ENCODE data around the gene BCL11A.

The BCL11A gene

DNA sequence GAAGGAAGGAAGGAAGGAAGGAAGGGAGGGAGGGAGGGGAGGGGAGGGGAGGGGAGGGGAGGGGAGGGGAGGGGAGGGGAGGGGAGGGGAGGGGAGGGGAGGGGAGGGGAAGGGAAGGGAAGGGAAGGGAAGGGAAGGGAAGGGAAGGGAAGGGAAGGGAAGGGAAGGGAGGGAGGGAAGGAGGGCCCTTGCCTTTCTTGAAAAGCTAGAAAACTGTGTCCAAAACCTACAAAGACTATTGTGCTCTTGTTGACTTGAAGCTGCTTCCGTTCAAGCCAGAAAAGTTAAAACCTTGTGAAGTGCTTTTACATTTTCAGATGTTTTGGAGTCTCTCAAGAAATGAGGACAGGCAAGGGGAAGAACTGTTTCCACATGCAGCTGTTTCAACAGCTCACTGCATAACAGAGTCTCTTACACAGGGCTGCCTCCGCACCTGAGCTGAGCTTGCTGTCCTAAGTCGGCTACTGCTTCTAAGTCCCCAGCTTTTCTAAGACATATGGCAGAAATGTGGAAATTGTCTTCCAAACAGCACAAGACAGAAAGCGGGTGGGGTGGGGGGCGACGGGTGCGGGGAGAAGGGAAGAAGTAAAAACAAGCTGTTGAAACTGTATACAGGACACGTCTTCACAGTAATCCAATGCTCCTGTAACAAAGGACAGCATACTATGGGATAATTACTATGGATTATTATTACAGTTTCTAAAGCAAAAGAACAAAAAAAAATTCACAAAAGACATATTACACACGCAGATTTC is 46.1 kb downstream of the BCL11A start:
- no peak for DNase-seq (ENCODE audit: extremely low read depth, insufficient read length)
- no peak overlapping the region for H3K4me3 ChIP-seq (replicated peaks; ENCODE audit: low read depth, low read length)
- no peaks in the 10 kb centered on the region for H3K27me3 ChIP-seq (replicated peaks; ENCODE audit: control insufficient read depth, insufficient read depth, low read length)
- TF ChIP-seq, protein P1, sequence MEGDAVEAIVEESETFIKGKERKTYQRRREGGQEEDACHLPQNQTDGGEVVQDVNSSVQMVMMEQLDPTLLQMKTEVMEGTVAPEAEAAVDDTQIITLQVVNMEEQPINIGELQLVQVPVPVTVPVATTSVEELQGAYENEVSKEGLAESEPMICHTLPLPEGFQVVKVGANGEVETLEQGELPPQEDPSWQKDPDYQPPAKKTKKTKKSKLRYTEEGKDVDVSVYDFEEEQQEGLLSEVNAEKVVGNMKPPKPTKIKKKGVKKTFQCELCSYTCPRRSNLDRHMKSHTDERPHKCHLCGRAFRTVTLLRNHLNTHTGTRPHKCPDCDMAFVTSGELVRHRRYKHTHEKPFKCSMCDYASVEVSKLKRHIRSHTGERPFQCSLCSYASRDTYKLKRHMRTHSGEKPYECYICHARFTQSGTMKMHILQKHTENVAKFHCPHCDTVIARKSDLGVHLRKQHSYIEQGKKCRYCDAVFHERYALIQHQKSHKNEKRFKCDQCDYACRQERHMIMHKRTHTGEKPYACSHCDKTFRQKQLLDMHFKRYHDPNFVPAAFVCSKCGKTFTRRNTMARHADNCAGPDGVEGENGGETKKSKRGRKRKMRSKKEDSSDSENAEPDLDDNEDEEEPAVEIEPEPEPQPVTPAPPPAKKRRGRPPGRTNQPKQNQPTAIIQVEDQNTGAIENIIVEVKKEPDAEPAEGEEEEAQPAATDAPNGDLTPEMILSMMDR (IDR thresholded peaks at IDR 0.05; ENCODE audit: insufficient read depth, low read length, poor library complexity, severe bottlenecking), result no peak
- no peaks in the 10 kb centered on the region for H3K36me3 ChIP-seq (ENCODE audit: control insufficient read depth, insufficient read depth, low read length)

DNA sequence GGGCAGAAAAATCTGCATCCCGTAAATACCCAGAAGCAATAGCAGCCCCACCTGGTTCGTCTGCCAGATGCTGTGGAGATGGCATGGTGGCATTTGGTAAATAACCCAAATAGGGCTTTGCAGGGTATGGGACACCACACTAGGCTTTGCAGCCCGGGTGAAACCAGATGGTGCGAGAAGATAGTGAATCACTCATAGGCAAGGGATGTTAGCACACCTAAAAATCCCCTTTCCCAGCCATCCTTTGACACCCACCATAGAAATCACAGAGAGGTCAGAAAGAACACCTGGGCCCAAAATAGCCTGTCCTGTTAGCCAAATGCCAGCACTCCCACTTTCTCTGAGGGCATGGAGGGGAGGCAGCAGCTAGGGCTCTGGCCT is 47.6 kb downstream of the BCL11A start:
- H3K4me3 ChIP-seq (replicated peaks; ENCODE audit: low read depth, low read length), result no peak overlapping the region
- no peaks in the 10 kb centered on the region for H3K36me3 ChIP-seq (ENCODE audit: control insufficient read depth, insufficient read depth, low read length)
- no peak for DNase-seq (ENCODE audit: extremely low read depth, insufficient read length)
- H3K27me3 ChIP-seq (replicated peaks; ENCODE audit: control insufficient read depth, insufficient read depth, low read length), result no peaks in the 10 kb centered on the region
- TF ChIP-seq, protein P1 (IDR thresholded peaks at IDR 0.05; ENCODE audit: insufficient read depth, low read length, poor library complexity, severe bottlenecking), result no peak

GRCh38 chr2:60505240-60505879 is 48.1 kb downstream of the BCL11A start:
- no peaks in the 10 kb centered on the region for H3K36me3 ChIP-seq (ENCODE audit: control insufficient read depth, insufficient read depth, low read length)
- TF ChIP-seq, protein P1 (IDR thresholded peaks at IDR 0.05; ENCODE audit: insufficient read depth, low read length, poor library complexity, severe bottlenecking), result no peak
- no peaks in the 10 kb centered on the region for H3K27me3 ChIP-seq (replicated peaks; ENCODE audit: control insufficient read depth, insufficient read depth, low read length)
- no peak overlapping the region for H3K4me3 ChIP-seq (replicated peaks; ENCODE audit: low read depth, low read length)
- DNase-seq (ENCODE audit: extremely low read depth, insufficient read length), result no peak

DNA sequence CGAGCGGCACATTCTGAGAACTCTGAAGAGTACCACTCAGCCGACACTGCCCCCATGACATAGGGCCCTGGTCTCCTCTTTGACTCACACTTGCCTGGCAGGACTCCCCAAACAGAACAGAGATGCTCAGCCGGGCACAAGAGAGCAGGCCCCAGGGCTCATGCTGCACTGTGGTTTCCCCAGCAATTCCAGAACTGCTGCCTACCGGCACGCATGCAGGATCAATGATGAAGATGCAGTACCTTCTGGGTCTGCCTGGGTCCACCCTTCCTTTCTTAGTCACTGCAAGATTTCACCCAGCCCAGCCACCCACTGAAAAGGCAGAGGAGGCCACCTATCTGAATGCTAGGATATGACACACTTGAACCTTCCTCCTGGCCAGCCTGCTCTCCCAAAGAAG is 49.4 kb downstream of the BCL11A start:
- TF ChIP-seq, protein P1 (IDR thresholded peaks at IDR 0.05; ENCODE audit: insufficient read depth, low read length, poor library complexity, severe bottlenecking), result no peak
- Histone ChIP-seq H3K36me3 (ENCODE audit: control insufficient read depth, insufficient read depth, low read length) (no peaks in the 10 kb centered on the region), H3K4me3 (replicated peaks; ENCODE audit: low read depth, low read length) (no peak overlapping the region), H3K27me3 (replicated peaks; ENCODE audit: control insufficient read depth, insufficient read depth, low read length) (no peaks in the 10 kb centered on the region)
- DNase-seq (ENCODE audit: extremely low read depth, insufficient read length), result no peak

GRCh38 chr2:60502144-60502543 is 51.3 kb downstream of the BCL11A start:
- DNase-seq (ENCODE audit: extremely low read depth, insufficient read length), result no peak
- Histone ChIP-seq H3K36me3 (ENCODE audit: control insufficient read depth, insufficient read depth, low read length) (no peaks in the 10 kb centered on the region), H3K4me3 (replicated peaks; ENCODE audit: low read depth, low read length) (no peak overlapping the region), H3K27me3 (replicated peaks; ENCODE audit: control insufficient read depth, insufficient read depth, low read length) (no peaks in the 10 kb centered on the region)
- TF ChIP-seq, protein P1 (IDR thresholded peaks at IDR 0.05; ENCODE audit: insufficient read depth, low read length, poor library complexity, severe bottlenecking), result no peak

All from GM06990 (cell line).